ENCODE results near the gene CEP104.

CEP104 gene

GRCh38 chr1:3856923-3857790 is at the start of gene CEP104, which contains the start of gene DFFB:
TSS of gene CEP104 (minus strand) at chr1:3857211. CDS start at chr1:3852407, 4,804 bp downstream.
TSS of gene DFFB (plus strand) at chr1:3857476. CDS start at chr1:3857604, 128 bp downstream.
- DNase-seq (ENCODE audit: low spot score): peak; percentile 90

- no peak for DNase-seq (ENCODE audit: low spot score)
Measured at GRCh38 chr1:3906672-3907020, 49.6 kb upstream of the CEP104 start.

GRCh38 chr1:3905953-3906671 is 49.1 kb upstream of the CEP104 start:
- DNase-seq (ENCODE audit: low spot score): no peak

- DNase-seq (ENCODE audit: low spot score): no peak
Measured at GRCh38 chr1:3905266-3905952, 48.4 kb upstream of the CEP104 start.

- DNase-seq (ENCODE audit: low spot score): no peak
Measured at GRCh38 chr1:3904843-3905185, 47.8 kb upstream of the CEP104 start.

GRCh38 chr1:3904006-3904842 is 47.2 kb upstream of the CEP104 start:
- no peak for DNase-seq (ENCODE audit: low spot score)

- no peak for DNase-seq (ENCODE audit: low spot score)
Measured at GRCh38 chr1:3903141-3904005, 46.4 kb upstream of the CEP104 start.

GRCh38 chr1:3902571-3903091 is 45.6 kb upstream of the CEP104 start:
- DNase-seq (ENCODE audit: low spot score): no peak

GRCh38 chr1:3902111-3902511 is 45.1 kb upstream of the CEP104 start:
- no peak for DNase-seq (ENCODE audit: low spot score)

GRCh38 chr1:3900969-3901529 is 44.0 kb upstream of the CEP104 start:
- peak; percentile 98 for DNase-seq (ENCODE audit: low spot score)

GRCh38 chr1:3900150-3900968 is 43.3 kb upstream of the CEP104 start, which contains the start of gene C1orf174:
TSS of gene C1orf174 (minus strand) at chr1:3900272. CDS start at chr1:3900186, 86 bp downstream.
- peak; percentile 99 for DNase-seq (ENCODE audit: low spot score)

- no peak for DNase-seq (ENCODE audit: low spot score)
Measured at GRCh38 chr1:3899754-3900149, 42.7 kb upstream of the CEP104 start.

GRCh38 chr1:3898994-3899753 is 42.2 kb upstream of the CEP104 start:
- no peak for DNase-seq (ENCODE audit: low spot score)

- DNase-seq (ENCODE audit: low spot score): no peak
Measured at GRCh38 chr1:3898475-3898735, 41.4 kb upstream of the CEP104 start.

- no peak for DNase-seq (ENCODE audit: low spot score)
Measured at GRCh38 chr1:3896396-3897000, 39.5 kb upstream of the CEP104 start.

- no peak for DNase-seq (ENCODE audit: low spot score)
Measured at GRCh38 chr1:3895951-3896325, 38.9 kb upstream of the CEP104 start.

GRCh38 chr1:3895279-3895950 is 38.4 kb upstream of the CEP104 start:
- DNase-seq (ENCODE audit: low spot score): no peak

All from Ammon's horn (tissue), 1 donor.